ENCODE data around the gene EXOC6B. TPM values are rescaled to one million over a fixed set of nuclear protein-coding genes. Genes with fewer than 3 reads are reported as not detected.

EXOC6B gene
- total RNA-seq, 1 donor from 2014 or later, result 173 TPM

DNA sequence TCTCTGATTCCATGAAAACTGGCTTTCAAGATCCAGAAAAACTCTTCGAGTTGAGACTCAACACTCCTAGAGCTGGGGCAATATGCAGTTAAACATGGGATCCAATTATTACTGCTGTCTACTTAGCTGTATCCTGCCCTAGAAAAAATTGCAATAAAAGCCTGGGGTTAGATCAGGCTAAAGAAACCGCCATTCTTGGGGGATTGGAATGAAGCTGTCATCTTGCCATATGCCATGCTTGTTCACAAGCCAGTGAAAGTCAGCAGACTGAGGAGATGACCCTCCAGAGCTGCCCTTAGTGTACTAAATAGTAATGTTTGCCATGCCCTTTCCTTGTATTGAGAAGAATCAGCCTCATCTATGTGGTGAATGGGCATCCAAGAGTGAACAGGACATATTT lies 647.3 kb downstream of the EXOC6B start:
- DNase-seq (ENCODE audit: low spot score), result no peak
- intact Hi-C loops (cut with DNase I), result no loop called here

DNA sequence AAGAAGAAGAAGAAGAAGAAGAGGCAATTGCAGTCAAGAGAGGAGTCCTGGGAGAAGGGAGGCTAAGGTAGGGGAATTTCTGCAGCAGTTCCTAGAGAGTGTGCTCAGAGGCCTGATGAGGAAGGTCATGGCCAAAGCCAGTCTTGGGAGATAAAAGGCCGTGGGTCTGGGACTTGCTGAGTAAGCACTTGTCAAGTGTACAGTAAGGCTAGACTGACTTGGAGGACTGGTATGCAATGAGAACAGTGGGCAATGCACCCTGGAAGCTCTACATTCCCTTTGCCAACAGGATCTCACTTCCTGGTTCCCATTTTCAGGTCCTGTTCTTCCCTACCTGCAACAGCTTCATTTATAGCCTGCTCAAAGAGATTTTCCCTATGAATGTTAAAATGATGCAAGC lies 649.6 kb downstream of the EXOC6B start:
- intact Hi-C loops (cut with DNase I), result no loop called here

DNA sequence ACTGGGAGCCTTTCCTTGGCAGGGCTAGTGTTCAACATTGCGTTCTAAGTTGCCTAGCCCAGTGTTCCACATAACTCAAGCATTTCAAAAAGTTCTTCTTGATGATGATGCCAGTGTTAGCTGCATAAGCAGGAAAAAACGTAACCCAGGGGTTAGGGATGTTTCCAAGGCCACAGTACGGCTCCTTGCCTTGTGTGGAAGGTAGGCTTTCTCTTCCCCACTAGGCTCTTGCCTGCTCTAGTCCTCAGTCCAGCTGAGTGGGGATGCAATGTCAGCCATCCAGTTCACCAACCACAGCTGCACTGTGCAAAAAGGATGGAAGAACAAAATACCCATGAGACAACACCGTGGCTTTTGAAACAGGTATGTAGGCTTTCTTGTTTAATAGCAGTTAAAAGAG lies 650.2 kb downstream of the EXOC6B start:
- DNase-seq (ENCODE audit: low spot score), result no peak
- intact Hi-C loops (cut with DNase I), result no loop called here

More for the DNA sequence above, 649.6 kb downstream of the EXOC6B start:
- DNase-seq (ENCODE audit: low spot score), result no peak

DNA sequence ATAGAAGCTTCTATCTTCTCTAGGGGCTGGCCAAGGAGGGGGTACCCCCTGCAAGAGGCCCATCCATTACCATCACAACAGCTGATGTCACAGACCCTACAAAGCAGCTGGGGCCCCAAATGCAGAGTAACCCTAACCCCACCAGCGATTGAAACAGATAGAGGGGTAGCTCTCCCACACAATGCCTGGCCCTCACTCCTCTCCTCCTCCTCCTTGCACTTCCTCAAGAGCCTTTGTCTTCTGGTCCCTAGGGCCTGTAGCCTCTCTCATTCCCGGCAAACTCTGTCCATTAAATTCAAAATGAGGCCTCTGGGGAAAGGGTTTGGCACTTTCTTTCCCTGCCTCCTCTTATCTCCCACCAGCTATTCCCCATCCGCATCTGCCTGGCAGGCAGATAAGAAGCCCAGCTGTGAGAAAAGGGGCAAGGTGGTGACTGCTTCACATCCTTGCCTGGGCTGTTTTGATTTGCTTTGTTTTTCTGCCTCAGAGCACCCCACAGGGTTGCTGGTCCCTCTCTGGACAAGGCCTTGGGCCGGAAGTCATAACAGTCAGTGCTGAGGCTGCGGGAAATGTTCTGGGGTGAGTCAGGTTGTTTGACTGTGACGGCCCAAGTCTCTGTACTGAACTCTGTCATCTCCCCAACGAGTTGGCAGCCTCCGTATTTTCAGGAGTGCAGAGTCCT lies 652.1 kb downstream of the EXOC6B start:
- intact Hi-C loops (cut with DNase I), result no loop called here
- DNase-seq (ENCODE audit: low spot score), result no peak

DNA sequence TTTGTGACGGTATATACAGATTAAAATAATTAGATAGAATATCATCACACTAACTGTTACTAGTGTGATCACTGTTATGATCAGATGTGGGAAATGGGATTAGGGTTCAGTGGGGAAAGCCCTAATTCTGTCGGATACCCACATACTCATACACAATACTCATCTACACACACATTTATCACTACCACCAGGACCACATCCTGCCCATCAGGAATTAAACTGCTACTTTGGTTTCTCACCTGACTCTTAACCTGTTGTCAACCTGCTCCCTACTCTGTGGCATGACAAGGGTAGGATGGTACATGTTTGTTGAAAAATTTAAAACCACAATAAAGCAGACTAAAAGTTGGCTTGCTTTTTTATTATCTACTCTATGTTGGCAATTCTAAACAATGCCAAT lies 653.4 kb downstream of the EXOC6B start:
- no peak for DNase-seq (ENCODE audit: low spot score)
- intact Hi-C loops (cut with DNase I), result no loop called here

DNA sequence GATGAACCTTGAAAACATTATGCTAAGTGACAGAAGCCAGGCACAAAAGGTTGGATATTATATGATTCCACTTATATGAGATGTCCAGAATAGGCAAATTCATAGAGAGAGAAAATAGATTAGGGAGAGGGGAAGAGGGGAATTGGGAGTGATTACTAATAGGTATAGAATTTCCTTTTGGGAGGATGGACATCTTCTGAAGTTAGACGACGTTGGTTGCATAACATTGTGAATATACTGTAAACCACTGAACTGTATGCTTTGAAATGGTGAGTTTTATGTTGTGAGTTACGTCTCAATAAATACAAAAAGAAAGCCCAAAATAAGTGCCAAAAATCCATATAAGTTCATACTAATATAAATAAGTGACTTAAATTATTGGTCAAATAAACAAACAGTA lies 659.6 kb downstream of the EXOC6B start:
- no peak for DNase-seq (ENCODE audit: low spot score)
- intact Hi-C loops (cut with DNase I), result no loop called here

DNA sequence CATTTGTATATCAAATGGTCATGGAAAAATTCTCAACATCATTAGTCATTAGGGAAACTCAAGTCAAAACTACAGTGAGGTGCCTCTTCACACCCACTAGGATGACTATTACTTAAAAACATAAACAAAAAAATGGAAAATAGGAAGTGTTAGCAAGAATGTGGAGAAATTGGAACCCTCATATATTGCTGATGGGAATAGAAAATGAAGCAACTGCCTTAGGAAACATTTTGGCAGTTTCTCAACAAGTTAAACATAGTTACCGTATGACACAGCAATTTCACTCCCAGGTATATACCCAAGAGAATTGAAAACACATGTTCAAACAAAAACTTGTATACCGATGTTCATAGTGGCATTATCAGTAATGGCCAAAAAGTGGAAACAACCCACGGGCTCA lies 660.0 kb downstream of the EXOC6B start:
- DNase-seq (ENCODE audit: low spot score), result no peak
- intact Hi-C loops (cut with DNase I), result no loop called here

DNA sequence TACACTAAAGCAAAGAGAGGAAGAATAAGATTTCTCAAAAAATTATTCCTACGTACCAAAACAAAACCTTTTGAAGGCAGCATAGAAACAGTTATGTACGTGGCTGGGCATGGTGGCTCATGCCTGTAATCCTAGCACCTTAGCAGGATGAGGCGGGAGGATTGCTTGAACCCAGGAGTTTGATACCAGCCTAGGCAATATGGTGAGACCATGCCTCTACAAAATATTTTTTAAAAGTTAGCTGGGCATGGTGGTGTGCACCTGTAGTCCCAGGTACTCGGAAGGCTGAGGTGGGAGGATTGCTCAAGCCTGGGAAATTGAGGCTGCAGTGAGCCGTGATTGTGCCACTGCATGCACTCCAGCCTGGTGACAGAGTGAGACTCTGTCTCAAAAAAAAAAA lies 663.3 kb downstream of the EXOC6B start:
- no peak for DNase-seq (ENCODE audit: low spot score)
- intact Hi-C loops (cut with DNase I), result no loop called here

DNA sequence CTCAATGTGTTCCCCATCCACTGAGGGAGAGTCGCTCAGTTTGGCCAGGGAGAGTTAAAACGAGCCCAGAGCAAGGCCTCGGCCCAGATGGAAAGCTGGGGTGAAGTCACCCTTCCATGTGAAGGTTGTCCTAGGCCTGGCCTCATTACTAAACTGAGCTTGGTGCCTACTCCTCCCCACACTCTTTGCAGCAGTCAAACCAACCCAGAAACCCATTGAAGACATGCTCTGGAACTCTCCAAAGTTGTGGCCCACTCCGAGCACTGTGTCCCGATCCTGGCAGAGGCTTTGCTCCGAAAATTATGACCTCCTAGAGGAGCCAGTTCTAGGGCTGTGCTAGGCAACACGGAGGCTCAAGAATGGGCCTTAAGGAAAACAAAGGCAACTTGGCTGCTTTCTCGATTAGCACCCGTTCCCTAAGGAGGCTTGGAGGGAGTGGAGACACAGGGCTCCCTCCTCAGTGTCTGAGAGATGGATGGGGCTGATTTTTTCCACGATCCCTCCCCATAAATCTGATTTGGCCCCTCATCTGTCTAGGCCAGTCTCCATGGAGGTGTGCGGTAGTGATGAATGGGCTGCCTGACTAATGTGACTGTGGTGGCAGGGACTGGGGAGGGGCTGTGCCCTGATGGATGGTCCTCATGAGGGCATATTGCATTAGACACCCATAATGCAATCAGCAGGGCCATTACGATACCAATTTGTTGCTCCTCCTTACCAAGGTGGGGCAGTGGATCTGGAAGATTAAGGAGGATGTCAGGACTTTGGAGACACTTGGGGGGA lies 666.4 kb downstream of the EXOC6B start:
- DNase-seq (ENCODE audit: low spot score), result peak; percentile 51
- intact Hi-C loops (cut with DNase I), result loop anchor here (10.0 kb wide), 1 partner anchor 415 kb away; no protein-coding TSS in a partner anchor

DNA sequence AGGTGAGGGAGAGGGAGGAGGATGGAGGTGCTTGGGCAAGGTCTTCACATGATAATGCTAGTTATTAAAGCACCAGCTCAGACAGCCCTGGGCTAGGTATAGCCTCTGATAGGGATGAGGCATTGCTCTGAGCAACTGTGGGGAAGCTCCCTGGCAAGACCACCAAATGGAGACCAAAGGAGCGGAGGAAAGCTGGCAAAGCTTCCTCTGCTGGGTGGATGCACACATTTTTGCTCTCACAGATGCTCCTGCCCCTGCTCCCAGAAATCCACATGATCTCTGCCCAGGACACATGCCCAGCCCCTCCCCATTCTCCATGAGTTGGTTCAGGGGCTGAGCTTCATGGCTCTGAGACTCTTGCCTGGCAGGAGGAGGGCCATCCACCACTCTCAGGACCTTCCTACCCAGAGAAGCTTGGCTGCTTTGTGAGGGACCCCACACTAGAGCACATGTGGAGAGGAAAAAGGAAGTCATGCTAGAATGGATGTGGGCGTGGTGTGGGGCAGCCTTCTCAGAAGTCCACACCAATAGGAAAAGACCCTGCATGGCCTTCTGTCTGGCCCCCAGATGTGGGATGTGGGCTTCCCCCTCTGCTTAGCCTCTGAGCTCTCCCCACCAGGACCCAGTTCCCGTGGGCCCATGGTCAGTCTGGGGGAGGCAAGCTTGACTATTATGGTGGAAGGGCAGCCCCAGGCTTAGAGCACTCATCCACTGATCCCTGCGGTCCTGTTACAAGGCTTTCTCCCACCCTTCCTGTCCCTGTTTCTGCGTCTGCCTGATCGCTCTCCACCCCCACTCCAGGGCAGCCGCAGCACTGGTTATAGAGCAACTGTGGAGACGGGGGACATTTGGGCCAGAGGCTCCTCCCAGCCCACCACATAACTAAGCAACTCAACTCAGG lies 667.7 kb downstream of the EXOC6B start:
- intact Hi-C loops (cut with DNase I), result loop anchor here (10.0 kb wide), 1 partner anchor 417 kb away; no protein-coding TSS in a partner anchor
- peak; percentile 44 for DNase-seq (ENCODE audit: low spot score)

DNA sequence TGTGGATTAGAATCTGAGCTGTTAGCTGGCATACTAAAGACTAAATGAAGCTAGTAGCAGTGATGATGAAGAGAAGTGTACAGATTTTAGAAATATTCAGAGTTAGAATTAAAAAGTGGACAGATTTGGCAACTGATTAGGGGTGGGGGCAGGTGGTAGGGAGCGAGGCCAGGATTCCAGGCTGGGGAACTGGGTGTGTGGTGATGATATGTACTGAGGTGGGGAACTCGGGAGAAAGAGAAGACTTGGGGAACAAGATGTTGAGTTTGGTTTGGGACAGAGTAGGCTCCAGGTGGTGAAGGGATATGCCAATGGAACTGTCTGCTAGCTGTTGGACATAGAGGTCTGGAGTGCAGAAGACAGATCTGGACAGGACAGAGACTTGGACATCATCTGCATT lies 669.0 kb downstream of the EXOC6B start:
- intact Hi-C loops (cut with DNase I), result loop anchor here (10.0 kb wide), 1 partner anchor 418 kb away; no protein-coding TSS in a partner anchor

DNA sequence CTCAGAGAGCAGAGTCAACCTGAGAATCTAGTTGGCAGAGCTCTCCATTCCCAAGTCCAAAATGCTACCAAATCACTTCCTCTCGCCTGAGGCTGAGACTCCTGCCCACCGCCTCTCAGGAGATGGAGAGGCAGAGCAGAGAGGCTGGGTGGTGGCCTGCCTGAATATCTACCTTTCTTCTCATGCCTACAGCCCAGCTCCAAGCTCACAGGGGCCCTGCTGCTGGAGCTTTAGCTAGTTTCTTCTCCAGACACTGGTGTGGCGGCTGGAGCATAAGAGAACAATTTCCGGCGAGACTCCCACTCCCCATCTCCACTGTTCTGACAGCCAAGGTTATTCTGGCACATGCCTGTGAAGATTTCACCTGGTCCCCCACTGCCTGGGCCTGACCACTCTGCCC lies 670.1 kb downstream of the EXOC6B start:
- intact Hi-C loops (cut with DNase I), result loop anchor here (10.0 kb wide), 1 partner anchor 419 kb away; no protein-coding TSS in a partner anchor
- peak; percentile 57 for DNase-seq (ENCODE audit: low spot score)

More for the DNA sequence above, 669.0 kb downstream of the EXOC6B start:
- DNase-seq (ENCODE audit: low spot score), result peak; percentile 43

DNA sequence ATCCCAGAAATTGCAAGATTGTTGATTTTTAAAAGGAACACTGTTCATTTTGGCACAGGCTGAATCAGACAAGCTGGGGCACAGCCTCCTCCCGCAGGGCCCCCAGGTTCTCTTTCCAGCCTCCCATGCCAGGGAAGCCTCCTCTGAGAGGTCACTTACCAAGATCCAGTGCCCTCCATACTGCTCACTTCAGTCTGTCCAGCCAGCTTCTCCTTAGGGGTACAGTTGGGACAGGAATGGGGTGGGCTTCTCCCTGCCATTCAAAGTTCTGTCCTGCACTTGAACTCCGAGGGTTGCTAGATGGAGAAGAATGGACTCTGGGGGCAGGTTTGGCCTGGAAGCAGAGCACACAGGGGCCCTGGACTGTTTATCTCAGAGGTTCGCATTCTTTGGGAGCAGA lies 670.7 kb downstream of the EXOC6B start:
- intact Hi-C loops (cut with DNase I), result loop anchor here (10.0 kb wide), 1 partner anchor 420 kb away; no protein-coding TSS in a partner anchor
- DNase-seq (ENCODE audit: low spot score), result peak; percentile 55

DNA sequence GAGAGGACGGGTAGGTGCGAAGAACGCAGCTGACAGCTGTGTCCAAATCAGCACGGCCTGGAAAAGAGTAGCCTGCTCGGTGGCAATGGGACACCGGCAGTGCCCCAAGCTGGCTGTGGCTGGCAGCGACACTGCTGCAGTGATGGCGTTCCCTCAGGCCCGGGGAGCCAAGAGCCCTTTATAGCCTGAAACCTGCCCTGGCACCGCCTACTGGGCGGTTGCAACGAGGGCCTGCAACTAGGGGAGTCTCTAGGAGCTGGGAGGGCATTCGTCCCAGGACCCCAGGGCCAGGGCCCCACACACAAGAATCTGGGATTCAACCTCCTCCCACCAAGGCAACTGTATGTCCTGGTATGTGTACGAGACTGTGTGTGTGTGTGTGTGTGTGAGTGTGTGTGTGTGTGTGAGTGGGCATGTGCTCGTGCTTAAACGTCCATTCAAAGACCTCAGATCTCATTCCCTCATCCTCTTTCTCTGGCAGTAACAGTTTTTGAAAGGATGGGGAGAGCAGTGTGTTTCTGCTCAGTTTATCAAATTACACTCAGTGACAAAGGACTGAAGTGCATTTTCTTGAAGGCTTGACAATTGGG lies 671.4 kb downstream of the EXOC6B start:
- peak; percentile 68 for DNase-seq (ENCODE audit: low spot score)
- intact Hi-C loops (cut with DNase I), result loop anchor here (5.0 to 10.0 kb wide), 2 partner anchors 420 to 593 kb away; no protein-coding TSS in a partner anchor

DNA sequence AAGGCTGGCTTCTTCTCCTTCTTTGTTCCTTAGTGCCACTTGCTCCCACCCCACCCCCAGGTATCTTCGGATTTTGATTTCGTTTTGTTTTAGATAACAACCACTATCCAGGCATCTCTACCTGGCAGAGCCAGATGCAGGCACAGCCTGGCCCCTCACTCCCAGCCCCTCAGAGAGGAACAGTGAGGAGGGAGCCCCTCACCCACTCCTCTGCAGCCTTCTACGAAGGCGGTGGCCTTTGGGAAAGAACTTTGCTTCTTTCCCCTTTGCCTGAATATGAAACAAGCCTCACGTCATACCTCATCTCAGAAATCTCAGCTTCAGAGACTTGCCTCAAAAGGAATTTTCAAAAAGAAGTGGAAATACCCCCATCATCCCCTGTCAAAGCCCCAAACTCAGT lies 671.9 kb downstream of the EXOC6B start:
- intact Hi-C loops (cut with DNase I), result loop anchor here (5.0 to 10.0 kb wide), 2 partner anchors 421 to 593 kb away; no protein-coding TSS in a partner anchor
- peak; percentile 29 for DNase-seq (ENCODE audit: low spot score)

DNA sequence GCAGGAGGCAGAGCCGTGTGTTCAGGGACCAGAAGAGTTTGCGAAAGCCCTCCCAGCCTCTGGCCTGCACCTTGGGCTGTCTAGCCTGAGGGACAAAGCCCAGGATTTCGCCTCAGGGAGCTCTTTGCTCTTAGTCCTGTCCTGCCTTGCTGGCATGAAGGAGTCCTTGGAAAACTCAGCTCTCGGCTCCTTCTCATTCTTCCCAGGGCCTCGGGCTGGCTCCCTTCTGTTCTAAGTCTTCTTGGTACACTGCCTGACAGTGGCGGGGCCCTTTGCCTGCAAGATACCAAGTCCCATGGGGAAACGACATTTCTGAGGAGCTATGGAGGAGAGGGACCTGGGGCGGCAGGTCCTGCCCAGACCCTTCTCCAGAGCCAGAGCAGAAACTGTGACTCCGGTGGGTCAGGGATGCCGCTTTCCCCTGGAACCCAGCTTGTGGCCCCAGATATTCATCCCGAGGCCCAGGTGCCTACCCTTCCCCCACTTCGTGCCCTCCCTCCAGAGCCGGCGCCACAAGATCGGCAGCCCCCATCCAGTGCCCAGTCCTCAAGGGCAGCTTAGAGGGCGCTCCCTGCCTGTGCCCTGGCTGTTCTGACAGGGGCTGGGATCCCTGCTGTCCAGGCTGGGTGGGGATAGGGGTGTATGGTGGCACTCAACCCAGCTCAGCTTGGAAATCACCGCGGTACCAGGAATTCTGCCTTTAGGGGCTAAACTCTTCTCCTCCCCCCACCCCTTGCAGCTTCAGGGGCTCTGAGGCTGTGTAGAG lies 672.6 kb downstream of the EXOC6B start:
- peak; percentile 56 for DNase-seq (ENCODE audit: low spot score)

DNA sequence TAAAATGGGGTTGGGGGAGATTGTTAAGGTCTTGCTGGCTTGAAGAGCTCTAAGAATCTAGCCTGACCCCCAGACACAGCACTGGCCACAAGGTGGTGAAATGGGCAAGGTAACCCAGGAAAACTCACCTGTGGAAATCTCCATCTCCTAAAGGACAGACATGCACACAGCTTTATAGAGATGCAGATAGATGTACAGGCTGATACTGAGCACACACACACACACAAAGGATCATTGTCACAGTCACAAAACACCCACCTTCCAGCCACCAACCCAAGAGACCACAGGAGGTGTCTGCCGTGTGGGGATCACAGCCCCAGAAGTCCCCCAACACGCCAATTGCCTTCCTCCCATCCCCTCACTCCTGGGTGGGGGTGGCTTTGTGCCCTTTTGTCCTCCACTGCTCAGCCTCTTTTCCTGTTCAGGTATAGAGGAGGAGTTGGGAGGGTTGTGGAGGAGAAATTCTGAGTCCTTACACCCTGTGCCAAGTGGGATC lies 674.9 kb downstream of the EXOC6B start:
- intact Hi-C loops (cut with DNase I), result loop anchor here (2.0 to 10.0 kb wide), 5 partner anchors 226 to 602 kb away; no protein-coding TSS in a partner anchor

More for the DNA sequence above, 672.6 kb downstream of the EXOC6B start:
- intact Hi-C loops (cut with DNase I), result loop anchor here (5.0 to 10.0 kb wide), 2 partner anchors 422 to 594 kb away; no protein-coding TSS in a partner anchor

More for the DNA sequence above, 674.9 kb downstream of the EXOC6B start:
- no peak for DNase-seq (ENCODE audit: low spot score)
